Thyroid gland (tissue), 4 donors: ENCODE results near the gene MALL.
"Not testable (repeated sequence)": the region's sequence is repeated elsewhere in the genome, so short reads cannot be mapped to it uniquely, and the experiment has no call there.

ENCODE experiments used
- POLR2A ChIP-seq, 2 donors: fragments of 450-650 bp; IDR thresholded peaks; one replicate each; pipeline ENCODE4 v1.6.1; 2017; ENCODE audit warnings: antibody characterized with exemption in 2 of 2, mild to moderate bottlenecking in 2 of 2, moderate library complexity in 1 of 2
- TF ChIP-seq, protein P1 (sequence below), 6 experiments: fragments of 200-600 bp in 3 of 6; fragments of 450-650 bp in 3 of 6; sonication (generic) in 3 of 6; IDR thresholded peaks; one replicate each; pipeline ENCODE4 v1.5.1; 2016 to 2019; ENCODE audit warnings: antibody characterized with exemption in 6 of 6, mild to moderate bottlenecking in 2 of 6, inconsistent platforms in 1 of 6, moderate library complexity in 1 of 6

DNA sequence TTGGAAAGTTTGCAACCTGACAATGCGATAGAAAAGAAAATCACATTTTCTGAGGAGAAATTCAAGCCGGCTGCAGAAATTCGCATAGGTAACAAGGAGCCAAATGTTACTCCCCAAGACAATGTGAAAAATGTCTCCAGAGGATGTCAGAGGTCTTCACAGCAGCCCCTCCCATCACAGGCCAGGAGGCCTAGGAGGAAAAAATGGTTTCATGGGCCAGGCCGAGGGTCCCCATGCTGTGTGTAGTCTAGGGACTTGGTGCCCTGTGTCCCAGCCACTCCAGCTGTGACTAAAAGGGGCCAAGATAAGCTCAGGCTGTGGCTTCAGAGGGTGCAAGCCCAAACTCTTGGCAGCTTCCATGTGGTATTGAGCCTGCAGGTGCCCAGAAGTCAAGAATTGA, 39.2 kb upstream of the MALL start:
- not testable (repeated sequence) for TF ChIP-seq POLR2A (IDR thresholded peaks at IDR 0.05)
- TF ChIP-seq, protein P1, sequence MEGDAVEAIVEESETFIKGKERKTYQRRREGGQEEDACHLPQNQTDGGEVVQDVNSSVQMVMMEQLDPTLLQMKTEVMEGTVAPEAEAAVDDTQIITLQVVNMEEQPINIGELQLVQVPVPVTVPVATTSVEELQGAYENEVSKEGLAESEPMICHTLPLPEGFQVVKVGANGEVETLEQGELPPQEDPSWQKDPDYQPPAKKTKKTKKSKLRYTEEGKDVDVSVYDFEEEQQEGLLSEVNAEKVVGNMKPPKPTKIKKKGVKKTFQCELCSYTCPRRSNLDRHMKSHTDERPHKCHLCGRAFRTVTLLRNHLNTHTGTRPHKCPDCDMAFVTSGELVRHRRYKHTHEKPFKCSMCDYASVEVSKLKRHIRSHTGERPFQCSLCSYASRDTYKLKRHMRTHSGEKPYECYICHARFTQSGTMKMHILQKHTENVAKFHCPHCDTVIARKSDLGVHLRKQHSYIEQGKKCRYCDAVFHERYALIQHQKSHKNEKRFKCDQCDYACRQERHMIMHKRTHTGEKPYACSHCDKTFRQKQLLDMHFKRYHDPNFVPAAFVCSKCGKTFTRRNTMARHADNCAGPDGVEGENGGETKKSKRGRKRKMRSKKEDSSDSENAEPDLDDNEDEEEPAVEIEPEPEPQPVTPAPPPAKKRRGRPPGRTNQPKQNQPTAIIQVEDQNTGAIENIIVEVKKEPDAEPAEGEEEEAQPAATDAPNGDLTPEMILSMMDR (IDR thresholded peaks at IDR 0.05): not testable (repeated sequence)
